Measurements from ENCODE around the gene PHF21B.

PHF21B gene

GRCh38 chr22:44951510-44951816 lies 58.3 kb downstream of the PHF21B start:
- Histone ChIP-seq H3K9me3 (ENCODE audit: control insufficient read depth, insufficient read depth, low read length) (peaks cover 10% of the 10 kb centered on the region), H3K36me3 (ENCODE audit: control insufficient read depth, insufficient read depth, low read length) (peaks cover 2% of the 10 kb centered on the region), H3K4me1 (ENCODE audit: control insufficient read depth, insufficient read depth, low read length) (peaks cover 3% of the 10 kb centered on the region), H3K4me3 (ENCODE audit: low read depth, low read length) (no peak overlapping the region), H3K9ac (ENCODE audit: low read depth, low read length) (no peak overlapping the region), H3K27me3 (ENCODE audit: control insufficient read depth, insufficient read depth, low read length) (no peaks in the 10 kb centered on the region)

GRCh38 chr22:44950806-44951509 lies 58.8 kb downstream of the PHF21B start:
- Histone ChIP-seq H3K9me3 (ENCODE audit: control insufficient read depth, insufficient read depth, low read length) (peaks cover 10% of the 10 kb centered on the region), H3K36me3 (ENCODE audit: control insufficient read depth, insufficient read depth, low read length) (peaks cover 2% of the 10 kb centered on the region), H3K4me1 (ENCODE audit: control insufficient read depth, insufficient read depth, low read length) (peaks cover 3% of the 10 kb centered on the region), H3K9ac (ENCODE audit: low read depth, low read length) (no peak overlapping the region), H3K4me3 (ENCODE audit: low read depth, low read length) (no peak overlapping the region), H3K27me3 (ENCODE audit: control insufficient read depth, insufficient read depth, low read length) (no peaks in the 10 kb centered on the region)

- no peaks in the 10 kb centered on the region for H3K27me3 ChIP-seq (ENCODE audit: control insufficient read depth, insufficient read depth, low read length)
- H3K9me3 ChIP-seq (ENCODE audit: control insufficient read depth, insufficient read depth, low read length): peaks cover 10% of the 10 kb centered on the region
- no peaks in the 10 kb centered on the region for H3K4me1 ChIP-seq (ENCODE audit: control insufficient read depth, insufficient read depth, low read length)
- H3K9ac ChIP-seq (ENCODE audit: low read depth, low read length): no peak overlapping the region
- peaks cover 6% of the 10 kb centered on the region for H3K36me3 ChIP-seq (ENCODE audit: control insufficient read depth, insufficient read depth, low read length)
- no peak overlapping the region for H3K4me3 ChIP-seq (ENCODE audit: low read depth, low read length)
Observed at GRCh38 chr22:44947846-44948245, 62.0 kb downstream of the PHF21B start.

GRCh38 chr22:44947049-44947448 lies 62.8 kb downstream of the PHF21B start:
- no peak overlapping the region for H3K4me3 ChIP-seq (ENCODE audit: low read depth, low read length)
- no peak overlapping the region for H3K9ac ChIP-seq (ENCODE audit: low read depth, low read length)
- H3K27me3 ChIP-seq (ENCODE audit: control insufficient read depth, insufficient read depth, low read length): no peaks in the 10 kb centered on the region
- H3K36me3 ChIP-seq (ENCODE audit: control insufficient read depth, insufficient read depth, low read length): peaks cover 6% of the 10 kb centered on the region
- peaks cover 9% of the 10 kb centered on the region for H3K9me3 ChIP-seq (ENCODE audit: control insufficient read depth, insufficient read depth, low read length)
- no peaks in the 10 kb centered on the region for H3K4me1 ChIP-seq (ENCODE audit: control insufficient read depth, insufficient read depth, low read length)

GRCh38 chr22:44944883-44945601 lies 64.8 kb downstream of the PHF21B start:
- H3K4me3 ChIP-seq (ENCODE audit: low read depth, low read length): no peak overlapping the region
- H3K9ac ChIP-seq (ENCODE audit: low read depth, low read length): no peak overlapping the region
- no peaks in the 10 kb centered on the region for H3K27me3 ChIP-seq (ENCODE audit: control insufficient read depth, insufficient read depth, low read length)
- H3K4me1 ChIP-seq (ENCODE audit: control insufficient read depth, insufficient read depth, low read length): peaks cover 5% of the 10 kb centered on the region
- H3K9me3 ChIP-seq (ENCODE audit: control insufficient read depth, insufficient read depth, low read length): no peaks in the 10 kb centered on the region
- peaks cover 6% of the 10 kb centered on the region for H3K36me3 ChIP-seq (ENCODE audit: control insufficient read depth, insufficient read depth, low read length)

- Histone ChIP-seq H3K4me3 (ENCODE audit: low read depth, low read length) (no peak overlapping the region), H3K9me3 (ENCODE audit: control insufficient read depth, insufficient read depth, low read length) (no peaks in the 10 kb centered on the region), H3K4me1 (ENCODE audit: control insufficient read depth, insufficient read depth, low read length) (peaks cover 10% of the 10 kb centered on the region), H3K27me3 (ENCODE audit: control insufficient read depth, insufficient read depth, low read length) (no peaks in the 10 kb centered on the region), H3K36me3 (ENCODE audit: control insufficient read depth, insufficient read depth, low read length) (peaks cover 6% of the 10 kb centered on the region), H3K9ac (ENCODE audit: low read depth, low read length) (no peak overlapping the region)
Observed at GRCh38 chr22:44943701-44944324, 66.0 kb downstream of the PHF21B start.

- Histone ChIP-seq H3K9me3 (ENCODE audit: control insufficient read depth, insufficient read depth, low read length) (no peaks in the 10 kb centered on the region), H3K4me1 (ENCODE audit: control insufficient read depth, insufficient read depth, low read length) (peaks cover 12% of the 10 kb centered on the region), H3K27me3 (ENCODE audit: control insufficient read depth, insufficient read depth, low read length) (no peaks in the 10 kb centered on the region), H3K9ac (ENCODE audit: low read depth, low read length) (no peak overlapping the region), H3K4me3 (ENCODE audit: low read depth, low read length) (no peak overlapping the region), H3K36me3 (ENCODE audit: control insufficient read depth, insufficient read depth, low read length) (peaks cover 6% of the 10 kb centered on the region)
Observed at GRCh38 chr22:44942979-44943700, 66.7 kb downstream of the PHF21B start.

GRCh38 chr22:44942056-44942455 lies 67.7 kb downstream of the PHF21B start:
- H3K9me3 ChIP-seq (ENCODE audit: control insufficient read depth, insufficient read depth, low read length): no peaks in the 10 kb centered on the region
- no peaks in the 10 kb centered on the region for H3K27me3 ChIP-seq (ENCODE audit: control insufficient read depth, insufficient read depth, low read length)
- no peak overlapping the region for H3K4me3 ChIP-seq (ENCODE audit: low read depth, low read length)
- no peak overlapping the region for H3K9ac ChIP-seq (ENCODE audit: low read depth, low read length)
- H3K36me3 ChIP-seq (ENCODE audit: control insufficient read depth, insufficient read depth, low read length): peaks cover 7% of the 10 kb centered on the region
- peaks cover 12% of the 10 kb centered on the region for H3K4me1 ChIP-seq (ENCODE audit: control insufficient read depth, insufficient read depth, low read length)

- Histone ChIP-seq H3K9me3 (ENCODE audit: control insufficient read depth, insufficient read depth, low read length) (no peaks in the 10 kb centered on the region), H3K4me3 (ENCODE audit: low read depth, low read length) (no peak overlapping the region), H3K36me3 (ENCODE audit: control insufficient read depth, insufficient read depth, low read length) (peaks cover 7% of the 10 kb centered on the region), H3K27me3 (ENCODE audit: control insufficient read depth, insufficient read depth, low read length) (no peaks in the 10 kb centered on the region), H3K4me1 (ENCODE audit: control insufficient read depth, insufficient read depth, low read length) (peaks cover 12% of the 10 kb centered on the region), H3K9ac (ENCODE audit: low read depth, low read length) (peak overlapping the region; percentile 30)
Observed at GRCh38 chr22:44941207-44941606, 68.6 kb downstream of the PHF21B start.

GRCh38 chr22:44940130-44940529 lies 69.7 kb downstream of the PHF21B start:
- H3K27me3 ChIP-seq (ENCODE audit: control insufficient read depth, insufficient read depth, low read length): no peaks in the 10 kb centered on the region
- H3K9ac ChIP-seq (ENCODE audit: low read depth, low read length): no peak overlapping the region

GRCh38 chr22:44939451-44939850 lies 70.4 kb downstream of the PHF21B start:
- Histone ChIP-seq H3K27me3 (ENCODE audit: control insufficient read depth, insufficient read depth, low read length) (no peaks in the 10 kb centered on the region), H3K9me3 (ENCODE audit: control insufficient read depth, insufficient read depth, low read length) (no peaks in the 10 kb centered on the region), H3K4me1 (ENCODE audit: control insufficient read depth, insufficient read depth, low read length) (peaks cover 12% of the 10 kb centered on the region), H3K36me3 (ENCODE audit: control insufficient read depth, insufficient read depth, low read length) (peaks cover 7% of the 10 kb centered on the region), H3K9ac (ENCODE audit: low read depth, low read length) (no peak overlapping the region), H3K4me3 (ENCODE audit: low read depth, low read length) (no peak overlapping the region)

More at GRCh38 chr22:44940130-44940529, 69.7 kb downstream of the PHF21B start:
- peaks cover 7% of the 10 kb centered on the region for H3K36me3 ChIP-seq (ENCODE audit: control insufficient read depth, insufficient read depth, low read length)
- no peaks in the 10 kb centered on the region for H3K9me3 ChIP-seq (ENCODE audit: control insufficient read depth, insufficient read depth, low read length)
- no peak overlapping the region for H3K4me3 ChIP-seq (ENCODE audit: low read depth, low read length)
- H3K4me1 ChIP-seq (ENCODE audit: control insufficient read depth, insufficient read depth, low read length): peaks cover 12% of the 10 kb centered on the region
